Measurements from ENCODE around the gene SLC7A14.

DNA sequence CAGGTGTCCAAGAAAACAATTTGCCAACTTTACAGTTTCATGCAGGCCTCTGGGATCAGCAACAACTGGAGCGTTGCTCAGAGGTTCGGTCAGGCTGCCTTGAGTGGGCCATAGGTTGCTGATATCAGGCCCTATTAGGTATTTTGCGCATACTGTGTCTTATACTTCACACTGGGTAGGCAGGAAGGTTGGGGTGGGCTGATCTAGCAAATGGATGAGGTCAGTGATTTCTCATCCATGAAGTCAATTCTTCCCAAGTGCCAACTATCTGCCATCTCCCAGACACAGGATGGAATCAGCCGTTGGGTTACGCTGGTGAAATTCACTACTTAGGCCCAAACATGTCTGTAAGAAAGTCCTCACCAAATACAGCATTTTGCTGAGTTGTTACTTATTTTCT, 77.6 kb downstream of the SLC7A14 start:
- TF ChIP-seq EZH2phosphoT487 (IDR thresholded peaks at IDR 0.05; ENCODE audit: low read depth) = no peak
- TF ChIP-seq, protein P1, sequence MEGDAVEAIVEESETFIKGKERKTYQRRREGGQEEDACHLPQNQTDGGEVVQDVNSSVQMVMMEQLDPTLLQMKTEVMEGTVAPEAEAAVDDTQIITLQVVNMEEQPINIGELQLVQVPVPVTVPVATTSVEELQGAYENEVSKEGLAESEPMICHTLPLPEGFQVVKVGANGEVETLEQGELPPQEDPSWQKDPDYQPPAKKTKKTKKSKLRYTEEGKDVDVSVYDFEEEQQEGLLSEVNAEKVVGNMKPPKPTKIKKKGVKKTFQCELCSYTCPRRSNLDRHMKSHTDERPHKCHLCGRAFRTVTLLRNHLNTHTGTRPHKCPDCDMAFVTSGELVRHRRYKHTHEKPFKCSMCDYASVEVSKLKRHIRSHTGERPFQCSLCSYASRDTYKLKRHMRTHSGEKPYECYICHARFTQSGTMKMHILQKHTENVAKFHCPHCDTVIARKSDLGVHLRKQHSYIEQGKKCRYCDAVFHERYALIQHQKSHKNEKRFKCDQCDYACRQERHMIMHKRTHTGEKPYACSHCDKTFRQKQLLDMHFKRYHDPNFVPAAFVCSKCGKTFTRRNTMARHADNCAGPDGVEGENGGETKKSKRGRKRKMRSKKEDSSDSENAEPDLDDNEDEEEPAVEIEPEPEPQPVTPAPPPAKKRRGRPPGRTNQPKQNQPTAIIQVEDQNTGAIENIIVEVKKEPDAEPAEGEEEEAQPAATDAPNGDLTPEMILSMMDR (IDR thresholded peaks at IDR 0.05; ENCODE audit: low read depth, low read length) = no peak

All from OCI-LY3 (cell line).